ENCODE measurements around the gene SLC37A2. TPM values are rescaled to one million over a fixed set of nuclear protein-coding genes. Genes with fewer than 3 reads are reported as not detected.

The SLC37A2 gene
- total RNA-seq, 2 donors from 2014 or later = 2.0 to 4.2 TPM

GRCh38 chr11:125110506-125110905, 47.4 kb downstream of the SLC37A2 start:
- DNase-seq (ENCODE audit: low spot score) = no peak
- H3K36me3 ChIP-seq = no peaks in the 10 kb centered on the region
- TF ChIP-seq, protein P1, sequence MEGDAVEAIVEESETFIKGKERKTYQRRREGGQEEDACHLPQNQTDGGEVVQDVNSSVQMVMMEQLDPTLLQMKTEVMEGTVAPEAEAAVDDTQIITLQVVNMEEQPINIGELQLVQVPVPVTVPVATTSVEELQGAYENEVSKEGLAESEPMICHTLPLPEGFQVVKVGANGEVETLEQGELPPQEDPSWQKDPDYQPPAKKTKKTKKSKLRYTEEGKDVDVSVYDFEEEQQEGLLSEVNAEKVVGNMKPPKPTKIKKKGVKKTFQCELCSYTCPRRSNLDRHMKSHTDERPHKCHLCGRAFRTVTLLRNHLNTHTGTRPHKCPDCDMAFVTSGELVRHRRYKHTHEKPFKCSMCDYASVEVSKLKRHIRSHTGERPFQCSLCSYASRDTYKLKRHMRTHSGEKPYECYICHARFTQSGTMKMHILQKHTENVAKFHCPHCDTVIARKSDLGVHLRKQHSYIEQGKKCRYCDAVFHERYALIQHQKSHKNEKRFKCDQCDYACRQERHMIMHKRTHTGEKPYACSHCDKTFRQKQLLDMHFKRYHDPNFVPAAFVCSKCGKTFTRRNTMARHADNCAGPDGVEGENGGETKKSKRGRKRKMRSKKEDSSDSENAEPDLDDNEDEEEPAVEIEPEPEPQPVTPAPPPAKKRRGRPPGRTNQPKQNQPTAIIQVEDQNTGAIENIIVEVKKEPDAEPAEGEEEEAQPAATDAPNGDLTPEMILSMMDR (IDR thresholded peaks at IDR 0.05) = no peak
- peak overlapping the region in 1 of 2 donors; percentile 83 for H3K4me3 ChIP-seq
- H3K27me3 ChIP-seq = no peaks in the 10 kb centered on the region
- H3K9me3 ChIP-seq = no peaks in the 10 kb centered on the region
- H3K4me1 ChIP-seq = peaks cover 0 to 12% of the 10 kb centered on the region in 2 donors
- no peak overlapping the region for H3K27ac ChIP-seq

- Histone ChIP-seq H3K9me3 (no peaks in the 10 kb centered on the region), H3K4me3 (peak overlapping the region; percentile 81 to 83), H3K4me1 (peaks cover 0 to 12% of the 10 kb centered on the region in 2 donors), H3K27me3 (no peaks in the 10 kb centered on the region), H3K27ac (peak overlapping the region; percentile 80 to 82), H3K36me3 (no peaks in the 10 kb centered on the region)
- no peak for DNase-seq (ENCODE audit: low spot score)
- TF ChIP-seq, protein P1 (IDR thresholded peaks at IDR 0.05) = no peak
Observed at GRCh38 chr11:125111001-125111342, 47.9 kb downstream of the SLC37A2 start.

GRCh38 chr11:125111343-125112207, 48.5 kb downstream of the SLC37A2 start, which contains the start of gene TMEM218:
Gene TMEM218 (minus strand): TSS chr11:125111626. CDS start chr11:125102241, 9,385 bp downstream.
- DNase-seq (ENCODE audit: low spot score) = peak; percentile 100
- H3K9me3 ChIP-seq = no peaks in the 10 kb centered on the region
- TF ChIP-seq, protein P1 (IDR thresholded peaks at IDR 0.05) = no peak
- no peaks in the 10 kb centered on the region for H3K27me3 ChIP-seq
- peaks cover 0 to 12% of the 10 kb centered on the region in 2 donors for H3K4me1 ChIP-seq
- H3K27ac ChIP-seq = peak within 1 kb of the TSS; percentile 80 to 82
- no peaks in the 10 kb centered on the region for H3K36me3 ChIP-seq
- peak within 1 kb of the TSS; percentile 81 to 83 for H3K4me3 ChIP-seq

DNA sequence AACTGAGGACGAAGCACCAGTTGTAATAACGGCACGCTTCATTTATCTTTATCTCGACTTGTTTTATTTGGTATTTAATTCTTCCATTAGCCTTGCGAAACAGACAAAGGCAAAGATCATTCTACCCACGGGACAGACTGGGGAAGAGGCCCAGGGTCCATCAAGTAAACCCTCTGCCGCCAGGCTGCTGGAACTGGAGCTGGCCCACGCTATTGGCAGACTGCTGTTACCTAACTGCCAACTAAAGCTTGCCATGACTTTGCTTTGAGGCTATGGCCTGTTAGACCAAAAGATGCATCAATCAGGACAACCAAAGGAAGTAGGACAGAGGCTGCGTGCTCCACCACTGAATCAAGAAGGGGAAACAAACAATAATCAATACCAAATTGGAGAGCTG, 49.1 kb downstream of the SLC37A2 start:
- Histone ChIP-seq H3K4me3 (peak overlapping the region in 1 of 2 donors; percentile 83), H3K4me1 (peaks cover 0 to 12% of the 10 kb centered on the region in 2 donors), H3K36me3 (no peaks in the 10 kb centered on the region), H3K9me3 (no peaks in the 10 kb centered on the region), H3K27me3 (no peaks in the 10 kb centered on the region), H3K27ac (peak overlapping the region; percentile 25 to 35)
- DNase-seq (ENCODE audit: low spot score) = no peak
- TF ChIP-seq, protein P1 (IDR thresholded peaks at IDR 0.05) = no peak

- H3K36me3 ChIP-seq = no peaks in the 10 kb centered on the region
- TF ChIP-seq, protein P1 (IDR thresholded peaks at IDR 0.05) = no peak
- H3K4me1 ChIP-seq = peaks cover 0 to 12% of the 10 kb centered on the region in 2 donors
- H3K27me3 ChIP-seq = no peaks in the 10 kb centered on the region
- no peaks in the 10 kb centered on the region for H3K9me3 ChIP-seq
- no peak overlapping the region for H3K27ac ChIP-seq
- DNase-seq (ENCODE audit: low spot score) = no peak
- H3K4me3 ChIP-seq = no peak overlapping the region
Observed at GRCh38 chr11:125114518-125114917, 51.4 kb downstream of the SLC37A2 start.

Measured in right atrium auricular region (tissue), 2 donors.